GM23248 (cell line): ENCODE measurements around the gene PFDN1. TPM values are rescaled to one million over a fixed set of nuclear protein-coding genes. Genes with fewer than 3 reads are reported as not detected.

Source experiments
- DNase-seq: peaks from one replicate; pipeline ENCODE4 v3.0.0-alpha.2; 2015
- H2AFZ ChIP-seq: fragments of 200-600 bp; sonication (generic); 2 replicates; pipeline ENCODE4 v1.6.1; 2016; ENCODE audit warnings: antibody characterized with exemption
- H3F3A ChIP-seq: fragments of 200-600 bp; sonication (generic); 2 replicates; pipeline ENCODE4 v1.6.1; 2016; ENCODE audit warnings: mild to moderate bottlenecking, antibody characterized with exemption, mixed run types; ENCODE audit not compliant: insufficient read depth
- H3K27ac ChIP-seq: fragments of 200-600 bp; sonication (generic); 2 replicates; pipeline ENCODE4 v1.5.1; 2016; ENCODE audit warnings: mild to moderate bottlenecking
- H3K27me3 ChIP-seq: fragments of 200-600 bp; sonication (generic); replicated peaks from 2 replicates; pipeline ENCODE4 v1.6.1; 2016; ENCODE audit warnings: mild to moderate bottlenecking; ENCODE audit not compliant: insufficient read depth
- H3K36me3 ChIP-seq: fragments of 200-600 bp; sonication (generic); 2 replicates; pipeline ENCODE4 v1.6.1; 2016; ENCODE audit warnings: low read depth, mild to moderate bottlenecking
- H3K4me1 ChIP-seq: fragments of 200-600 bp; sonication (generic); 2 replicates; pipeline ENCODE4 v1.6.1; 2016; ENCODE audit warnings: mild to moderate bottlenecking; ENCODE audit not compliant: insufficient read depth
- H3K4me2 ChIP-seq: fragments of 200-600 bp; sonication (generic); one replicate; pipeline ENCODE4 v1.6.1; 2016; ENCODE audit warnings: mild to moderate bottlenecking; ENCODE audit not compliant: unreplicated experiment
- H3K4me3 ChIP-seq: fragments of 200-600 bp; sonication (generic); 2 replicates; pipeline ENCODE4 v1.5.1; 2016; ENCODE audit warnings: mild to moderate bottlenecking
- H3K79me2 ChIP-seq: fragments of 200-600 bp; sonication (generic); 2 replicates; pipeline ENCODE4 v1.6.1; 2016; ENCODE audit warnings: mild to moderate bottlenecking; ENCODE audit not compliant: insufficient read depth
- H3K9ac ChIP-seq: fragments of 200-600 bp; sonication (generic); 2 replicates; pipeline ENCODE4 v1.6.1; 2016; ENCODE audit warnings: mild to moderate bottlenecking
- H3K9me2 ChIP-seq: fragments of 200-600 bp; sonication (generic); 2 replicates; pipeline ENCODE4 v1.6.1; 2016; ENCODE audit warnings: mixed run types, mild to moderate bottlenecking, moderate library complexity; ENCODE audit not compliant: insufficient read depth
- H3K9me3 ChIP-seq: fragments of 200-600 bp; sonication (generic); one replicate; pipeline ENCODE4 v1.6.1; 2017; ENCODE audit warnings: low read depth
- H4K20me1 ChIP-seq: fragments of 200-600 bp; sonication (generic); 2 replicates; pipeline ENCODE4 v1.6.0; 2016; ENCODE audit not compliant: insufficient read depth
- EZH2 ChIP-seq: fragments of 200-600 bp; sonication (generic); IDR thresholded peaks from 2 replicates; pipeline ENCODE4 v1.6.1; 2018; ENCODE audit warnings: antibody characterized with exemption, mild to moderate bottlenecking; ENCODE audit not compliant: insufficient read depth, poor library complexity, severe bottlenecking
- EZH2phosphoT487 ChIP-seq: fragments of 200-600 bp; sonication (generic); IDR thresholded peaks from 2 replicates; pipeline ENCODE4 v1.6.1; 2018; ENCODE audit warnings: antibody characterized with exemption, moderate library complexity, mild to moderate bottlenecking, low read depth; ENCODE audit not compliant: insufficient read depth
- WGBS, 2 experiments: methylation state at CpG; one replicate each; pipeline ENCODE4 v1.1.6; 2015 to 2017; ENCODE audit warnings: low lambda C conversion rate in 2 of 2, low coverage in 1 of 2; ENCODE audit errors: missing lambda C conversion rate in 2 of 2; 5-methylcytosine and 5-hydroxymethylcytosine counted together
- in situ Hi-C: fragments of 300-500 bp; cut with MboI; formaldehyde crosslinking; loops from 2 replicates; pipeline ENCODE4 v1.15.0; 2020
- polyA plus RNA-seq: library from polyadenylated mRNA; unstranded; fragments of >200 nt; fragmentation: Nextera tagmentation; extraction: Ambion mirVana; gene quantifications from 2 replicates; pipeline ENCODE4 v1.2.1, GENCODE V29; 2016
- total RNA-seq: library from RNA; depleted of rRNA; stranded (reverse); fragments of >200 nt; shearing (Covaris generic); gene quantifications from 2 replicates; pipeline ENCODE4 v1.2.3, GENCODE V29; 2014

Gene PFDN1
- total and polyA plus RNA-seq, 2 experiments from 2014 or later: 95.8 to 99.9 TPM

- 54 to 68% methylated on average over 2 of the region's 2 CpGs for WGBS, 2 experiments
- Histone ChIP-seq H3K4me3 (no peak overlapping the region), H2AFZ (no peak overlapping the region), H4K20me1 (no peaks in the 10 kb centered on the region), H3K79me2 (no peaks in the 10 kb centered on the region), H3K4me2 (no peak overlapping the region), H3F3A (no peaks in the 10 kb centered on the region), H3K9ac (no peak overlapping the region), H3K27me3 (no peaks in the 10 kb centered on the region), H3K36me3 (peaks cover 4% of the 10 kb centered on the region; the same call in 1 of the 2 replicates), H3K27ac (no peak overlapping the region), H3K9me3 (no peaks in the 10 kb centered on the region), H3K4me1 (peaks cover 11% of the 10 kb centered on the region), H3K9me2 (no peaks in the 10 kb centered on the region)
- no peak for TF ChIP-seq EZH2phosphoT487
- no peak for TF ChIP-seq EZH2
- in situ Hi-C loops: no loop called here
- no peak for DNase-seq
Measured at GRCh38 chr5:140207250-140207964, 95.5 kb downstream of the PFDN1 start.

GRCh38 chr5:140205952-140206351 lies 96.9 kb downstream of the PFDN1 start:
- 76 to 77% methylated on average over 4 of the region's 4 CpGs for WGBS, 2 experiments
- Histone ChIP-seq H3K27ac (no peak overlapping the region), H3K4me1 (peaks cover 18% of the 10 kb centered on the region), H3K79me2 (0 out of 2 replicates have a peak, but pooled peaks cover under 1% of the 10 kb centered on the region), H3K9me3 (no peaks in the 10 kb centered on the region), H3K9me2 (no peaks in the 10 kb centered on the region), H3K9ac (no peak overlapping the region), H3K27me3 (no peaks in the 10 kb centered on the region), H3K36me3 (peaks cover 4% of the 10 kb centered on the region; the same call in 1 of the 2 replicates), H4K20me1 (no peaks in the 10 kb centered on the region), H3K4me3 (no peak overlapping the region), H3F3A (no peaks in the 10 kb centered on the region), H2AFZ (no peak overlapping the region), H3K4me2 (no peak overlapping the region)
- DNase-seq: peak; percentile 9
- TF ChIP-seq EZH2phosphoT487 (no peak), EZH2 (no peak)
- in situ Hi-C loops: no loop called here

GRCh38 chr5:140205216-140205615 lies 97.7 kb downstream of the PFDN1 start:
- H3F3A ChIP-seq: no peaks in the 10 kb centered on the region
- DNase-seq: peak; percentile 69
- no peaks in the 10 kb centered on the region for H3K9me2 ChIP-seq
- no peak overlapping the region; the same call in 1 of the 2 replicates for H3K9ac ChIP-seq
- TF ChIP-seq EZH2phosphoT487 (no peak), EZH2 (no peak)
- no peak overlapping the region for H3K4me3 ChIP-seq
- H3K4me1 ChIP-seq: peaks cover 18% of the 10 kb centered on the region
- peaks cover 4% of the 10 kb centered on the region; the same call in 1 of the 2 replicates for H3K79me2 ChIP-seq
- no peaks in the 10 kb centered on the region for H3K27me3 ChIP-seq
- H3K9me3 ChIP-seq: no peaks in the 10 kb centered on the region
- H4K20me1 ChIP-seq: no peaks in the 10 kb centered on the region
- in situ Hi-C loops: no loop called here
- H3K27ac ChIP-seq: peak overlapping the region; percentile 36
- 20 to 25% methylated on average over 2 of the region's 2 CpGs for WGBS, 2 experiments
- peak overlapping the region; percentile 30 for H3K4me2 ChIP-seq
- 0 out of 2 replicates have a peak overlapping the region, but pooled peaks have one; percentile 25 for H2AFZ ChIP-seq
- H3K36me3 ChIP-seq: peaks cover 4% of the 10 kb centered on the region; the same call in 1 of the 2 replicates

GRCh38 chr5:140202610-140203009 lies 100.3 kb downstream of the PFDN1 start:
- no peak for TF ChIP-seq EZH2
- no peak for TF ChIP-seq EZH2phosphoT487
- H3K9me2 ChIP-seq: no peaks in the 10 kb centered on the region

More at GRCh38 chr5:140202610-140203009, 100.3 kb downstream of the PFDN1 start:
- H4K20me1 ChIP-seq: no peaks in the 10 kb centered on the region
- 57% methylated on average over 2 of the region's 2 CpGs for WGBS, 2 experiments
- in situ Hi-C loops: no loop called here
- peaks cover 4% of the 10 kb centered on the region; the same call in 1 of the 2 replicates for H3K79me2 ChIP-seq
- no peak overlapping the region for H3K4me3 ChIP-seq
- H3F3A ChIP-seq: no peaks in the 10 kb centered on the region
- H3K27me3 ChIP-seq: no peaks in the 10 kb centered on the region
- H2AFZ ChIP-seq: no peak overlapping the region
- H3K4me2 ChIP-seq: no peak overlapping the region
- H3K27ac ChIP-seq: no peak overlapping the region
- H3K9me3 ChIP-seq: no peaks in the 10 kb centered on the region
- H3K4me1 ChIP-seq: peaks cover 18% of the 10 kb centered on the region
- DNase-seq: no peak
- H3K36me3 ChIP-seq: peaks cover 4% of the 10 kb centered on the region; the same call in 1 of the 2 replicates
- no peak overlapping the region for H3K9ac ChIP-seq
